T follicular helper cell (primary cell): ENCODE data around the gene HES1.
"Not testable (repeated sequence)": the region's sequence is repeated elsewhere in the genome, so short reads cannot be mapped to it uniquely, and the experiment has no call there.

Source experiments
- DNase-seq: peaks from one replicate; pipeline ENCODE4 v3.0.0-alpha.2; 2020; ENCODE audit warnings: low read depth
- total RNA-seq, 2 experiments: gene quantifications; one replicate each; lab custom pipeline; 2026; lab: John Stamatoyannopoulos, UW

HES1 gene, protein sequence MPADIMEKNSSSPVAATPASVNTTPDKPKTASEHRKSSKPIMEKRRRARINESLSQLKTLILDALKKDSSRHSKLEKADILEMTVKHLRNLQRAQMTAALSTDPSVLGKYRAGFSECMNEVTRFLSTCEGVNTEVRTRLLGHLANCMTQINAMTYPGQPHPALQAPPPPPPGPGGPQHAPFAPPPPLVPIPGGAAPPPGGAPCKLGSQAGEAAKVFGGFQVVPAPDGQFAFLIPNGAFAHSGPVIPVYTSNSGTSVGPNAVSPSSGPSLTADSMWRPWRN
- 0.13 to 0.24 reads per million in 2 experiments for total RNA-seq

DNA sequence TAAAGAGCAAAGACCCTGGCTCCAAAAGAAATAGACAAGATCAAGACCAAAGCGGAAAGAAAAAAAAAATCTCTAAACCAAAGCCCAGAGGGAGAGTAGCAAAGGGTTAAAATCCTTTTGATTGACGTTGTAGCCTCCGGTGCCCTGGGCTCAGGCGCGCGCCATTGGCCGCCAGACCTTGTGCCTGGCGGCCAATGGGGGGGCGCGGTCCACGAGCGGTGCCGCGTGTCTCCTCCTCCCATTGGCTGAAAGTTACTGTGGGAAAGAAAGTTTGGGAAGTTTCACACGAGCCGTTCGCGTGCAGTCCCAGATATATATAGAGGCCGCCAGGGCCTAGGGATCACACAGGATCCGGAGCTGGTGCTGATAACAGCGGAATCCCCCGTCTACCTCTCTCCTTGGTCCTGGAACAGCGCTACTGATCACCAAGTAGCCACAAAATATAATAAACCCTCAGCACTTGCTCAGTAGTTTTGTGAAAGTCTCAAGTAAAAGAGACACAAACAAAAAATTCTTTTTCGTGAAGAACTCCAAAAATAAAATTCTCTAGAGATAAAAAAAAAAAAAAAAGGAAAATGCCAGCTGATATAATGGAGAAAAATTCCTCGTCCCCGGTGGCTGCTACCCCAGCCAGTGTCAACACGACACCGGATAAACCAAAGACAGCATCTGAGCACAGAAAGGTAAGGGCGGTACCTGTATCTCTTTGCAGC is at the start of gene HES1:
Gene HES1, plus strand, starts transcription at position 343 of the 713 bp plus-strand sequence. Its CDS starts 233 bp downstream, at position 576.
- no peak for DNase-seq

DNA sequence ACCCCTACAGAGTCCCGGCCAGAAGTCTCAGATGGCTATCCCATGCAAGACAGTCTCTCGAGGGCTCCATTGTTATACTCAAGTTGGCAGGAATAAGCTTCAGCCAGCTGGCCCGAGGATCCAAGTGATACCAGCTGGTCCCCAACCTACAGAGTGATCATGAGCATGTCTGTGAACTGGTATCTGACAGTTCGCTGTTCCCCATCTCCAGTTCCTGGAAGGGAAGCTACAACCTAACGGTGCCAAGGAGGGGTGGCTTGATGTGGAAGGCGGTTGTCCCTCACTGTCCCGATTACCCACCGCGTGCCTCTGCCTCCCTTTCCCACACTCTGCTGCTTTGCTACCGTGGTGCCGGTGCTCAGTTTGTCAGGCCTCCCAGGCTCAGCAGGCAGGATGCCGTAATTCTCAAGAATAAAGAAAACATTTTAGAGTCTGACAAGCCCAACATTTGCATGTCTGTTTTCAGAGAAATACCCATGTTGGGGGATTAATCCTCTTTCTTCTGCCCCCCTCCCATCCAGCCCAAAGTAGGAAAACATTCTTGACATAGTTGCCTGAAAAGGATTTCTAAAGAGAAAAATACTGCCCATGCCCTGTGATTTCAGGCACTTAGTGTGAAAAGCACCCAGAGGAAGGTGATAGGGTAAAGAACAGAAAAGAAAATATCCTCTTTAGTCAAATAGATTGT is 49.4 kb upstream of the HES1 start:
- no peak for DNase-seq

DNA sequence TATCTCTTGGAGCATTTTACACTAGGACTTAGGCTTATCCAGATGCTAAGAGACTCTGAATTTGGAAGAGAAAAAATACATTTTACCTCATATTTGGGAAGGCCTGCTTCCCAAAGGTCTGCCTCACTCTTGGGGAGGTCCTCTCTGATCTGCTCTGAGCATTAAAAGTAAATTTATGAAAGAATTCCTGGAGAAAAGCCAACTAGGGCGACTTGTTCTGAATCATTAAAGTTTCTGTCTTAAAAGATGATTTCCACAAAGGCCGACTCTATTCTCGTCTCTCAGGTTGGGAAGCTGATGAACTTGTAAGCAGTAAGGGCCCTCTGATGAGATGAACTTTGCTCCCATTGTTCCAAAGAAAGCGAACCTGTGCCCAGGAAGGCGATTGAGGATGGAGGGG is 48.7 kb upstream of the HES1 start:
- no peak for DNase-seq

DNA sequence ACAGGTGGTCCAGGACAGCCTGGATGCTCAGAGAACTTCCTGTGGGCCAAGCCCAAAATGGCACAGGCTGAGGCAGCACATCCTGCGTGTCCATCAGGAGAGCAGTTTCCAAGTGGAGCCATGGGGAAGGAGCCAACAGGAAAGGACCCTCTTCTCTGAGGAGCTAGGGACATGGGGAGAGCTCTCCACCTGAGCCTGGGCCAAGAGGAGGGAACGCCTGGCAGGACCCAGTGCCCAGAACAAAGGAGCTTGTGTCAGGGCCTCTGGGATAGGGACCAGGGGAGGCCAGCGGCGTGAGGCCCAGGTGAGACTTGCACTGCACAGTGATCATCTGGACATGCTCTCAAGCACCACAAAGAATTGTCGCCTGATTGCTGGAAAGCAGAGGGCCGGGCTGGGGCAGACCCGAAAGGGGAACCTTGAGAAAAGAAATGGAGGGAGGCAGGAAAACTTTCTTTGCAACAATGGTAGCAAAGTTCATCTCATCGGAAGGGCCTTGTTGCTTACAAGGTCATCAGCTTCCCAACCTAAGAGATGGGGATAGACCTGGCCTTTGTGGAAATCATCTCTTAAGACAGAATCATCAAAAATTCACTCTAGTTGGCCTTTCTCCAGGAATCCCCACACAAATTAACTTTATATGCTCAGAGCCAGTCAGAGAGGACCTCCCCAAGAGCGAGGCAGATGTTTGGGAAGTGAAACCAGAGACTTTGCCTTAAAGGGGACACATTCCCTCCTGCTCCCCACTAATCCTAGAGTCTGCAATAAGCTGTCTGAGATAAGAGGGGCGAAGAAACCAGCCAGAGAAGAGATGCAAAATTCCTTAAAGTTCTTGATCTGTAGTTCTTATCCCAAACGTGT is 47.7 kb upstream of the HES1 start:
- DNase-seq: no peak

DNA sequence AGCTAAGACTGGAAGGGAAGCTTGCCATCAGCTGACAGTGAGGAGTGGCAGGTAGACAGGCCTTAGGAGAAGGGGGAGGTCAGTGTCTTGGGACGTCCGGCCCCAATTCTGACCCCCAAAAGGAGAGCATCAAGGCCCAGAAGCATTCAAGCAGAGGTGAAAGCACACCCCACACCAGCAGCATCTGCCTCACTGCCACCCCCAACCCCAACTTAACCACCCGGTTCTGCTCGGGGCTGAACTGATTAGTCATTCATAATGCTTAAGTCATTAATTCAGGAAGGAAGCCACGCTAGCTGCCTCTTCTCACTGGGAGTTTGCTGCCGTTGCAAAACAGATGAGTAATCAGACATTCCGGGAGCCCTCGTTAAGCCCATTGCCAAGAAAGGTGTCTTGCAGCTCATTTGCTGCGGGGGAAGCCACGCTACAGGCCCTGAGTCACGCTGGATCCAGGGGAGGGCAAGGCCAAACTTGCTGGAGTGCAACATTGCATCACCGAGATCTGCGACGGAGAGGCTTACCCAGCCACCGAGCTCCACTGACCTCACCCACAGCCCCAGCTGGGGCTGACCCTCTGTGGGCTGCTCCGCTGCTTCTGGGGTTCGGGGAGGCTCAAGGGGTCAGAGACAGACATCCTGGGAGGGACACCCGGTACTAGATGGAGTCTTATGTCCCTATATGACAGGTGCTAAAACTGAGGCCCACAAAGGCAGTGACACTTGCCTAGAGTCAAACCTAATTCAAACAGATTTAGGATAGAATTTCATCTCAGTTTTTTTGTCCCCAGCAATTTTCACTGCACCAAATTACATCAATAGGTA is 46.4 kb upstream of the HES1 start:
- no peak for DNase-seq

DNA sequence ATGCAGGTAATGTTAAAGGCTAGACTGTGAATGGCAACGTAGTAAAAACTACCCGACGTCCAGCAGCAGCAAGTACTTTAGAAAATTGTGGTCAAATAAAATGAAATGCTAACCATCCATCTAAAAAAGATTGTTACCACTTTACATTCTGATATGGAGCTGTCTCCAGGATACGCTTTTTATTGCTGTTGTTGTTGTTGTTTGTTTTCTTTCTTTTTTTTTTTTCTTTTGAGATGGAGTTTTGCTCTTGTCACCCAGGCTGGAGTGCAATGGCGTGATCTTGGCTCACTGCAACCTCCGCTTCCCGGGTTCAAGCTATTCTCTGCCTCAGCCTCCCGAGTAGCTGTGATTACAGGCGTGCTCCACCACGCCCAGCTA is 45.8 kb upstream of the HES1 start:
- DNase-seq: not testable (repeated sequence)

DNA sequence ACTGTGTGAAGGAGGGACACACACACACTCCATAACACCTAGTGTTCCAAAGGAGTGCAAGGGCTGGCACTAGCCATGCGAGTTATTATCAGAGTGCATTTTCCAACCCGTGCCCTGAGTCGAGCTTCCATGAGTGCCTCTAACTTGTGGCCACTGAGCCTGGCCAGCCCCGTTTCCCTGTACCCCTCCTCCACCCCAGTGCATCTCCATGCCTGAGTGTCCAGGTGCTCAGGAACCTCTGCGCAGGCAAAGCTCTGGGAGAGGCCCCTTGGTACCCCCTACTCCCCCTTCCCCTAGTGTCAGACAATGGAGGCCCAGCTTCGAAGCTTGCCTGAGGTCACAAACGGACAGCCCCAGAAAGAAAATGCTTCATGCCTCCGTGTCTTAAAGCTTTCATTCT is 45.2 kb upstream of the HES1 start:
- DNase-seq: no peak

DNA sequence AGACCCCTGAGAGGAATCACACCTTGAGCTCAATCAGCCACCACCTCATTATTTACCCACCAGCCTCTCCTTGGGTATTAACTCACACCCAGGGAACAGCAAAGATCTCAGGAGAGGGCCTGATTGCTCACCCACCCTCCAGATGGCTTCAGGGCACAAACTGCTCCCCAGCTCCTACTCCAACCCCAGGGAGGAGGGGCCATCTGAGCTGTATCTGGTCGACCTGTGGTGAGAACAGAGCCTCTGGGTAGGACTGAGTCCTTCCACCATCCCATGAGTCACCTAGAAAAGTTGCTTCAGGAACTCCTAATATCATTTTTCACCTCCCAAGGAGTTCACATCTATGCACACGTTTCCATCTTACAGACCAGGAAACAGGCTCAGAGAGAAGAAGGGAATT is 44.8 kb upstream of the HES1 start:
- no peak for DNase-seq

DNA sequence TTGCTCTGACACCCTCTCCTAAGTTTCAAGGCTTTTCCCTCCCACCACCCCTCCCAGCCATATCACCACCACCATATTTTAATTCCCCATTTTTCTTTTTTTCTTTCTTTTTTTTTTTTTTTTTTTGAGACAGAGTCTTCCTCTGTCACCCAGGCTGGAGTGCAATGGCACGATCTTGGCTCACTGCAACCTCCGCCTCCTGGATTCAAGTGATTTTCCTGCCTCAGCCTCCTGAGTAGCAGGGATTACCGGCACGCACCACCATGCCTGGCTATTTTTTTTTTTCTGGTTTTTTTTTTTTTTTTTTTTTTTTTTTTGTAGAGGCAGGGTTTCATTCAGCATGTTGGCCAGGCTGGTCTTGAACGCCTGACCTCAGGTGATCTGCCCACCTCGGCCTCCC is 44.1 kb upstream of the HES1 start:
- not testable (repeated sequence) for DNase-seq

DNA sequence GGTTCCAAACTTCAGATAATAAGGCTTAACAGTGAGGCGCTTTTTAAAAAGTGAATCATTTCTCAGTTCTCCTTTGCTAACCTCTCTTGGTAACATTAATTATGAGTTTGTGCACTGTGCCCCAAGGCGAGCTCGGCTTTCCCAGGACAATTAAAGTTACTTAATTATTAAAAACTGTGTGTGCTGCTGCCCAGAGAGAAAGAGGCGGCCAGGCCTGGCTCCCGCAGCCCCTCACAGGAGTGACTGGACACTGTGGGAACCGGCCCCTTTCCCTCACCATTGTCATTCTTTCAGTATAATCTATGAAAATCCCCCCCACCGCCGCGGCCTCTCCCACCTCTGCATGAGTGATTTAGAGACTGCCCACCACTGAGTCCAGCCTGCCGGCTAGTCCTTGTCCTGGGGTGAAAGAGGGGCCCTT is 43.1 kb upstream of the HES1 start:
- DNase-seq: no peak

DNA sequence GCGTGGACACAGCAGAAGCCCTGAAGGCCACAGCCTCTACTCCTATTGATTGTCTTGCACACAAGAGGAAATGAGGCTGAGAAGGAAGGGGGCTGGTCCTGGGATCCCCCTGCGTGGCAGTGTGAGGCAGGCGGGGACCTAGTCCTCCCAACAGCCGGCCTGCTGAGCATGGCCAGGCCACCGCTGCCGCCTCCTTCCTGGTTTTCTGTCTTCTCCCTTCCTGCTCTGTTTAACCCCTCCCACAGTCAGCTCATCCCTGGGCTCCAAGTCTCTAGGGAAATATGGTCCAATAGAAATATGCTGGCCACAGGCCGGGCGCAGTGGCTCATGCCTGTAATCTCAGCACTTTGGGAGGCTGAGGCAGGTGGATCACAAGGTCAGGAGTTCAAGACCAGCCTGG is 42.1 kb upstream of the HES1 start:
- DNase-seq: no peak

DNA sequence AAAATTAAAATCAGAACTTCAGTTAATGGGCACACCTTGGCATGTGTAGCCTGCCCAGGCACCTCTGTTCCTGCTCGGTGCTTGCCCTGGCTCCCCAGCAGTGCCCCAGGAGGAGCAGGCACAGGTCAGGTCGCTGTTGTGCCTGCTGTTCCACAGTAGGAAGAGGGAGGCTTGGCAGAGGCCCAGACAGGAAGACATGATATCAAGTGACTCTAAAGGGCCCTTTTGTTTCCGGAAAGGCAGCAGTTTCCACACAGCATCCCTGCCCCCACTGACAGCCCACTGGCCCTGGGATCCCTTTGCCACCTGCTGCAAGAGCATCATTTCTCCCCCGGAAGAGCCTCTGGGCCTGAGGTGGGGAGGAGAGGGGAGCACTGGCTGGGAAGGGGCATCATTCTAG is 40.5 kb upstream of the HES1 start:
- DNase-seq: no peak

DNA sequence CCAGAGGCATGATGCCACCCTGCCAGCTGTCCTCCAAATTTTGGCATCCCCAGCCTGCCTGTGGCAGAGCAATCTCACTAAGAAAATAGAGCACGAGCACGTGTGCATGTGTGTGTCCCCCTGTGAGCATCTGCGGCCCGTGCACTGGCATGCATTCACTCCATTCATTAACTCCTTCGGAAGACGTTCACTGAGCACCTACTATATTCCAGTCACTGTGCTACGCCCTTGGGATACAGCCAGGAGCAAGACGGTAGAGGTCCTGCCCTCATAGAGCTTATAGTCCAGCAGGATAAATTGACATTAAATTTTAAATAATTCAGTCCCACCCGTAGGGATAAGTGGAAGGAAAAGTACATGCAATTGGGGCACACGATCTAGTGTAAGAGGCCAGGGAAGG is 40.0 kb upstream of the HES1 start:
- DNase-seq: no peak

DNA sequence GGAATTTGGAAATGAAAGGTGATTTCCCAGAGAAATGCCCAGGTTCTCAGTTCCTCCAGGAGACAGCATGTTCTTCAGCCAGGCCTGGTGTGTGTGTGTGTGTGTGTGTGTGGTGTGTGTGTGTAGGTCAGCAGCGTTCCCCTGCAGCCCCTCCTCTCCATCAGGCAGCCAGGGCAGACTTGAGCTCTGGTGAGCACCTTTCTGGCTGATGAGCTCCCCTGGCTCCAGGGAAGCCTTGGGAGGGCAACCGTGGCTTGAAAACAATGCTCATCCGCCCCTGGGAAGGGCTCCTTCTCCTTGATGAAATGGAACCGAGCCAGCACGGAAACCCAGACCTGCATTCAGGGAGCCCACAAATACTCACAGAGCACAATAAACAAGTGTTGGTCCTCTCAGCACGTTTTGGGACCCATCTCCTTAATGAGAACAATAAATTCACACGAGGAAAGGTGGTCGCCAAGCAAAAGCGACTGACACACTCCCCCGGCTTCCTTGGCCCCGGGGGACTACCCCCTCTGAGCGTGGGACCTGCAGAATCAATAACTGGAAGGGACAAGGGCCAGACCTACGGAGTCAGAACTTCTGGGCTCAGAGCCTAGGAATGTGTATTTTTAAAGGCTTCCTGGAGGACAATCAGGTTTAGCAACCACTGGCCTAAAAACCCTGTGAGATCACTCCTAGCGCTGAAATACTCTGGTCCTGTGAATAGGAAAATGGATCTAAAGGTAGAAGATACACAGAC is 38.6 kb upstream of the HES1 start:
- no peak for DNase-seq

DNA sequence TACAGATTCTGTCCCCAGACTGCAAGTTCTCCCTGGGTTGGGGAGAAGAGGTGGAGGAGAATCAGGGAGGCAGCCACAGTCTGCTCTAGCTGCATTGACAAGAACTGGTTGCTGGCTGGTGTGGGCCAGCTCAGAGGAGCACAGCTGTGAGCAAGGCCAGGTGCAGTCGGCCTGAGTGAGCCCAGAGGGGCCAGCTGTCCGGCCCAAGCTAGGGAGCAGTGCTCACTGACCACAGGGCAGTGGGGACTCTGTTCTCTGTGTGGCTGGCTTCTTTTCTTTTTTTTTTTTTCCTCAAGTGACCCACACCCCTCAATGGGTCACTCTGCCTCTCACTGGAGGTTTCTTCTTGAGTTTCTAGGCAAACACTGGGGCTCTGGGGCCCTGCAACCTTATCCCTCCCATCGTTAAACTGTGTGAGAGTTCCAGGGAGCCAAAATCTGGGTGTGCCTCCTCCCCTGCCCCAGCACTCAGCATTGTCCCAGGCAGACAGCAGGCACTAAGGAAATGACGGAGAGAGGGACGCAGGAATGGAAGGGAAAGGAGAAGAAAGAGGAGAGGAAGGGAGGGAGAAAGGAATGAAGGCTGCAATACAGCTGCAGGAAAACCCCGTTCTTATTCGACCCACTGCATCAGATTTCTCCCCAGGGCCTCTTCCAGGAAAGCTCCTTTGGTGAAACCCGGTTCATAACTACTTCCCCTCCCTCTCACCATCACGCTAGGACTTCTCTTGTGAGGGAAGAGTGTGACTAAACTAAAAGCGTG is 37.7 kb upstream of the HES1 start:
- no peak for DNase-seq

DNA sequence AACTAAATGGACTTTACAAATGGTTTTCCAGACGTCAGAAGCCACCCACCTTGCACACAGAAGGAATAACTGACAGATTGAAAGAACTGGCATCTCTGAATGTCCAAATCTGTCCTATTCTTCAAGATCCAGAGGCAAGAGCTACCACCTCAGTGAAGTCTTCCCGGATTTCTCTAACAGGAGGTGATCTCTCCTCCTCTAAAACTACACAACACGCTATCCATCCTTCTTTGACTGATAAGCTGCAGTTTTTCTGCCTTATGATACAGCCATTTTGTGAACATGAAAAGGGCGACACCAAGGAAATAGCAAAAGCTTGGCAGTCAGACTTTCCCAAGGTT is 37.1 kb upstream of the HES1 start:
- DNase-seq: no peak

DNA sequence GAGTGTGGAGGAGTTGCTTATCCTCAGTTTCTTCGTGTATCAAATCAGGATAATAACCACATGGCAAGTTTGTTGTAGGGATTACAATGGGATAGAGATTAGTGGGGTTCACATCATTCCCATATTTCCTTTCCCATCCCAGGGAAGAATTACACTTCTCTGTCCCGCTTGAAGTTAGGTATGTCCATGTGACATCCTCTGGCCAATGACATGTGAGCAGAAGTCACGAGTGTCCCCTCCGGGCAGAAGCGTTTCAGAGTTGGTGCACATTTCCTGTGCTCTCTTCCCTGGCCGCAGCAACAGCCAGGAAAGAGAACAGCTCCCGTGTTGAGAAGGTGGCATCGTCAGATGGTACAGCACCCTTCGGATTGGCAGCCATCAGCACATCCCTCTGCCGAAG is 36.7 kb upstream of the HES1 start:
- no peak for DNase-seq

DNA sequence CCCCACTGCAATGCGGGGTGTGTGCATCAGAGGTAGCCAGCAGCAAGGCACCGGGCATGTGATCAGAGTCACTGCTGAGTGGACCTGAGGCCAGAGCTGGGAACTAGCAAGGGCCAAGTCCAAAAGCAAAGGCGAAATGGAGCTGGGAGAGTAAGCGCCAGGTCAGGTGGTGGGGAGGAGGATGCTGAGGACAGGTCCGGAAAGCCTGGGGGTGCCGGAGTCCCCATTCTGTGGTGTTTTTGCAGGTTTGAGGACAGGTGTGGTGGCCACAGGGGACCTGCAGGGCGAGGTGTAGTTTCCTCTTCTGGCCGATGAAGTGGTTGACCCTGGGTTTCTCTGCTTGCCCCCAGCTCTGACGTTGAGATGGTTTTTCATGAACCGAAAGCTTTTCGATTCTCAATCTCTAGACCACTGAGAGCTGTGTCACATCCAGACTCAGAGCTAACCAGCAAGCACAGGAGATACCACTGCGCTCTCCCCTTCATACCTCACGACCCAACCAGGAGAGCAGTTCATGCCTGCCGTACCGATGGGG is 35.0 kb upstream of the HES1 start:
- DNase-seq: no peak

DNA sequence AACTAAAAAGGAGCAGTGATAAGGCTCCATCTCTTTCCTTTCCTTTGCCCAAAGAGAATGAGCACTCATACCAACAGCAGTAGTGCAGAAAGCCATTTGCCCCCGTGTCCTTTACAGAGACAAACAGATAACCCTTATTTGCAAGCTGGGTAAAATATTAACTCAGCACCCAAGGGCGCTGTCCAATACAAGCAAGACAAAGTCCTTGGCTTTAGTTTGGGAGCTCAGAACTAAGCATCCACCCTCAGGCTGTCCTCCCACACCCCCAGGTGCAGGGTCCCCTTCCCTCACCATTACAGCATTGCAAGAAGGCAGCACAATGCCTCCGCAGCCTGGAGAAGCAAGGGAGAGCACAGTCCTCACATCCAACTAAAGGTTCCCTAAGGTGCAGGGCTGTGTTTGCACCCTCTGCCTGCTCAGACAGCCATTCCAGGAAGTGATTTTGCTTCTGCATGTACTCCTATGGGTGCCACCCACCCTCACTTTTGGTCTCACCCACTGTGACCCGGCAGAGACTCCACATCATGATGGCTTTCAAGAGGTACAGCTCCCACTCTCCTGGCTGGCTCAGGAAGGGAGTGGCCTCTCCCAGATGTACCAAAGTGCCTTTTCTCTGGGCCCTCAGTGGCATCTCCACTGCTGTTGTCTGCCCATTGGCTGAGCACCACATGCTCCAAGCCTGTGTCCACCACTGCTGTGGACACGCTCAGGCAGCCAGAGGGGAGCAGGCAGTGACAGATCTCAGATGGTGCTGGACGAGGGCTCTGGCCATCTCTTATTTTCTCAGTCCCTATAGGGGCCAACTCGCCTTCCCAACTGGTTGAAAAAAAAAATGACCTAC is 34.1 kb upstream of the HES1 start:
- no peak for DNase-seq
